HS-27A (cell line): ENCODE data around the gene KPNB1.

Source experiments
- DNase-seq: peaks from one replicate; pipeline ENCODE4 v3.0.0-alpha.2; 2012; ENCODE audit warnings: low read depth, missing footprints

The KPNB1 gene

GRCh38 chr17:47728214-47728877 lies 78.6 kb downstream of the KPNB1 start:
- no peak for DNase-seq

- no peak for DNase-seq
Observed at GRCh38 chr17:47729476-47729875, 79.8 kb downstream of the KPNB1 start.

GRCh38 chr17:47730681-47731080 lies 81.0 kb downstream of the KPNB1 start:
- DNase-seq: no peak

GRCh38 chr17:47731396-47731795 lies 81.7 kb downstream of the KPNB1 start:
- no peak for DNase-seq

- DNase-seq: no peak
Observed at GRCh38 chr17:47732399-47733046, 82.8 kb downstream of the KPNB1 start.

GRCh38 chr17:47733047-47733673 lies 83.4 kb downstream of the KPNB1 start, which contains the start of gene TBX21:
Gene TBX21 (plus strand): TSS chr17:47733236. CDS start chr17:47733455, 219 bp downstream.
- DNase-seq: no peak

GRCh38 chr17:47733674-47734410 lies 84.1 kb downstream of the KPNB1 start:
- no peak for DNase-seq

- DNase-seq: no peak
Observed at GRCh38 chr17:47735139-47735464, 85.4 kb downstream of the KPNB1 start.
